Epithelial cell of esophagus (primary cell): ENCODE data around the gene SORCS1.
"Not testable (repeated sequence)": the region's sequence is repeated elsewhere in the genome, so short reads cannot be mapped to it uniquely, and the experiment has no call there.

ENCODE experiments used
- DNase-seq: peaks from one replicate; pipeline ENCODE4 v3.0.0; 2010; ENCODE audit warnings: low read depth
- H3K4me3 ChIP-seq: 2 replicates; pipeline ENCODE4 v1.5.1; 2011; ENCODE audit warnings: mild to moderate bottlenecking, low read length, control low read depth
- CTCF ChIP-seq: IDR thresholded peaks from 2 replicates; pipeline ENCODE4 v1.5.1; 2011; ENCODE audit warnings: low read depth, mild to moderate bottlenecking, low read length, control low read depth, inconsistent platforms; ENCODE audit not compliant: insufficient read depth; ENCODE audit errors: missing control alignments

Gene SORCS1

GRCh38 chr10:106938513-106938912 lies 226.0 kb downstream of the SORCS1 start:
- no peak overlapping the region for H3K4me3 ChIP-seq
- TF ChIP-seq CTCF, result no peak
- DNase-seq, result no peak

- TF ChIP-seq CTCF, result no peak
- DNase-seq, result no peak
- no peak overlapping the region for H3K4me3 ChIP-seq
Observed at GRCh38 chr10:106935978-106936451, 228.5 kb downstream of the SORCS1 start.

GRCh38 chr10:106931853-106932249 lies 232.7 kb downstream of the SORCS1 start:
- TF ChIP-seq CTCF, result no peak
- no peak overlapping the region for H3K4me3 ChIP-seq
- DNase-seq, result no peak

GRCh38 chr10:106931159-106931852 lies 233.2 kb downstream of the SORCS1 start:
- no peak for TF ChIP-seq CTCF
- H3K4me3 ChIP-seq, result no peak overlapping the region
- no peak for DNase-seq

- no peak overlapping the region for H3K4me3 ChIP-seq
- DNase-seq, result no peak
- TF ChIP-seq CTCF, result no peak
Observed at GRCh38 chr10:106930751-106931150, 233.8 kb downstream of the SORCS1 start.

GRCh38 chr10:106929291-106929895 lies 235.1 kb downstream of the SORCS1 start:
- H3K4me3 ChIP-seq, result no peak overlapping the region
- TF ChIP-seq CTCF, result no peak
- DNase-seq, result no peak

- DNase-seq, H3K4me3 ChIP-seq: not testable (repeated sequence)
Observed at GRCh38 chr10:106928151-106928550, 236.4 kb downstream of the SORCS1 start.
